H1 (cell line): ENCODE measurements around the gene ADARB2. TPM values are rescaled to one million over a fixed set of nuclear protein-coding genes. Genes with fewer than 3 reads are reported as not detected.

ENCODE experiments used
- CTCF ChIA-PET: fragments of 300-600 bp; sonication (Branson Sonifier 250); formaldehyde crosslinking; loops from one replicate; lab custom pipeline; 2021; ENCODE audit not compliant: partially characterized antibody; lab: Charles Lee
- POLR2A ChIA-PET: fragments of 300-600 bp; sonication (Branson Sonifier 250); formaldehyde crosslinking; loops from one replicate; lab custom pipeline; 2021; ENCODE audit warnings: inconsistent platforms; ENCODE audit not compliant: partially characterized antibody; lab: Charles Lee
- DNase-seq, 2 experiments: peaks; one replicate each; pipeline versions ENCODE4 v3.0.0 to v3.0.0-alpha.2; 2010 to 2022; ENCODE audit warnings: low spot score in 2 of 2, low read depth in 1 of 2, mixed read lengths in 1 of 2
- FAIRE-seq: peaks from 2 replicates; lab custom pipeline; 2011; peaks lifted over from hg19 to GRCh38; lab: Jason Lieb, UNC
- H2AFZ ChIP-seq: 2 replicates; pipeline ENCODE4 v1.8.1; 2012; ENCODE audit warnings: low read length, inconsistent platforms
- H2AK5ac ChIP-seq: 2 replicates; pipeline ENCODE4 v1.6.1; 2013; ENCODE audit warnings: low read depth, low read length
- H2BK120ac ChIP-seq: replicated peaks from 2 replicates; pipeline ENCODE3; 2013; ENCODE audit warnings: low read depth, low read length, inconsistent platforms
- H2BK12ac ChIP-seq: 2 replicates; pipeline ENCODE4 v1.6.1; 2013; ENCODE audit warnings: low read depth, low read length
- H2BK15ac ChIP-seq: 2 replicates; pipeline ENCODE4 v1.6.1; 2013; ENCODE audit warnings: low read length
- H2BK20ac ChIP-seq: 2 replicates; pipeline ENCODE4 v1.6.1; 2013; ENCODE audit warnings: low read length
- H2BK5ac ChIP-seq: 2 replicates; pipeline ENCODE4 v1.6.1; 2013; ENCODE audit warnings: low read depth, low read length
- H3K14ac ChIP-seq: 2 replicates; pipeline ENCODE4 v1.6.1; 2013; ENCODE audit warnings: inconsistent platforms; ENCODE audit not compliant: insufficient read length
- H3K18ac ChIP-seq: 2 replicates; pipeline ENCODE4 v1.6.1; 2013; ENCODE audit warnings: low read length; ENCODE audit errors: extremely low read depth
- H3K23ac ChIP-seq: 2 replicates; pipeline ENCODE4 v1.6.1; 2013; ENCODE audit warnings: inconsistent platforms; ENCODE audit not compliant: insufficient read length
- H3K23me2 ChIP-seq: 2 replicates; pipeline ENCODE4 v1.6.1; 2013; ENCODE audit warnings: low read depth, low read length
- H3K27ac ChIP-seq: 2 replicates; pipeline ENCODE4 v1.6.1; 2011; ENCODE audit warnings: low read depth, low read length, inconsistent platforms
- H3K27me3 ChIP-seq, 4 experiments: replicated peaks in 1 of 4; 1 replicate in 1 of 4; 2 replicates in 3 of 4; pipeline versions ENCODE4 v1.6.1 to v1.8.1; 2011 to 2013; ENCODE audit warnings: low read length in 3 of 4, mild to moderate bottlenecking in 3 of 4, inconsistent platforms in 2 of 4, mixed read lengths in 2 of 4, moderate library complexity in 1 of 4; ENCODE audit not compliant: control insufficient read depth in 3 of 4, insufficient read depth in 3 of 4; ENCODE audit errors: extremely low read depth in 1 of 4
- H3K36me3 ChIP-seq, 4 experiments: 2 replicates each; pipeline versions ENCODE4 v1.6.1 to v1.8.1; 2011 to 2013; ENCODE audit warnings: mild to moderate bottlenecking in 4 of 4, low read length in 3 of 4, moderate library complexity in 2 of 4, control low read depth in 1 of 4, inconsistent platforms in 1 of 4; ENCODE audit not compliant: insufficient read depth in 4 of 4, control insufficient read depth in 2 of 4
- H3K4ac ChIP-seq: replicated peaks from 2 replicates; pipeline ENCODE3; 2013; ENCODE audit warnings: low read length, low read depth, mixed read lengths, inconsistent platforms; ENCODE audit not compliant: insufficient read length
- H3K4me1 ChIP-seq, 4 experiments: replicated peaks in 1 of 4; 1 replicate in 1 of 4; 2 replicates in 3 of 4; pipeline versions ENCODE4 v1.6.1 to v1.8.1; 2011 to 2013; ENCODE audit warnings: low read length in 3 of 4, inconsistent platforms in 2 of 4, mixed read lengths in 1 of 4; ENCODE audit not compliant: insufficient read depth in 4 of 4, control insufficient read depth in 3 of 4
- H3K4me2 ChIP-seq, 2 experiments: 2 replicates each; pipeline versions ENCODE4 v1.6.1 to v1.8.1; 2011 to 2013; ENCODE audit warnings: low read depth in 2 of 2, low read length in 2 of 2, control low read depth in 1 of 2, inconsistent platforms in 1 of 2, mild to moderate bottlenecking in 1 of 2; ENCODE audit not compliant: insufficient read depth in 1 of 2
- H3K4me3 ChIP-seq, 4 experiments: fragments of 200-600, 300-600 bp in 1 of 4; sonication (generic), shearing (Covaris generic), sonication (Bioruptor Twin) in 1 of 4; 2 replicates each; pipeline versions ENCODE4 v1.5.1 to v1.8.1; 2011 to 2016; ENCODE audit warnings: low read length in 4 of 4, low read depth in 3 of 4, control low read depth in 2 of 4, inconsistent platforms in 2 of 4, mild to moderate bottlenecking in 2 of 4, mixed read lengths in 1 of 4, moderate library complexity in 1 of 4; ENCODE audit not compliant: insufficient read depth in 2 of 4; ENCODE audit errors: extremely low read depth in 1 of 4
- H3K56ac ChIP-seq: replicated peaks from 2 replicates; pipeline ENCODE3; 2013; ENCODE audit warnings: low read depth, mild to moderate bottlenecking, mixed read lengths, low read length, inconsistent platforms; ENCODE audit not compliant: insufficient read length
- H3K79me1 ChIP-seq: 2 replicates; pipeline ENCODE4 v1.6.1; 2013; ENCODE audit warnings: low read depth, low read length, control low read depth
- H3K79me2 ChIP-seq, 2 experiments: 2 replicates each; pipeline versions ENCODE4 v1.6.1 to v1.8.1; 2012 to 2013; ENCODE audit warnings: low read length in 2 of 2, mild to moderate bottlenecking in 2 of 2, inconsistent platforms in 1 of 2; ENCODE audit not compliant: insufficient read depth in 2 of 2, control insufficient read depth in 1 of 2
- H3K9ac ChIP-seq, 4 experiments: replicated peaks in 1 of 4; 1 replicate in 1 of 4; 2 replicates in 3 of 4; pipeline versions ENCODE4 v1.6.1 to v1.8.1; 2011 to 2013; ENCODE audit warnings: low read depth in 3 of 4, low read length in 3 of 4, control low read depth in 2 of 4, mild to moderate bottlenecking in 2 of 4, moderate library complexity in 2 of 4, inconsistent platforms in 1 of 4; ENCODE audit errors: extremely low read depth in 1 of 4
- H3K9me3 ChIP-seq, 2 experiments: 2 replicates each; pipeline versions ENCODE4 v1.6.1 to v1.8.1; 2012 to 2013; ENCODE audit warnings: mild to moderate bottlenecking in 2 of 2, moderate library complexity in 2 of 2, control low read depth in 1 of 2, inconsistent platforms in 1 of 2, low read depth in 1 of 2, low read length in 1 of 2, mixed read lengths in 1 of 2; ENCODE audit not compliant: insufficient read depth in 2 of 2
- H4K20me1 ChIP-seq, 2 experiments: replicated peaks in 1 of 2; 2 replicates each; pipeline versions ENCODE3 to v1.8.1; 2011 to 2013; ENCODE audit warnings: inconsistent platforms in 2 of 2, low read length in 2 of 2, mild to moderate bottlenecking in 1 of 2; ENCODE audit not compliant: insufficient read depth in 2 of 2, control insufficient read depth in 1 of 2
- H4K5ac ChIP-seq: 2 replicates; pipeline ENCODE4 v1.6.1; 2013; ENCODE audit warnings: low read length, low read depth, mixed read lengths, inconsistent platforms; ENCODE audit not compliant: insufficient read length
- H4K8ac ChIP-seq: 2 replicates; pipeline ENCODE4 v1.8.0; 2013; ENCODE audit warnings: mild to moderate bottlenecking, moderate library complexity, low read length, inconsistent platforms; ENCODE audit not compliant: insufficient read depth; ENCODE audit errors: extremely low read depth
- H4K91ac ChIP-seq: replicated peaks from 2 replicates; pipeline ENCODE3; 2013; ENCODE audit warnings: low read length, mixed read lengths, inconsistent platforms; ENCODE audit not compliant: insufficient read length
- ASH2L ChIP-seq: fragments of 200-600, 300-600 bp; sonication (generic); IDR thresholded peaks from one replicate; pipeline ENCODE4 v1.7.1; 2017; ENCODE audit warnings: low read length
- BACH1 ChIP-seq: IDR thresholded peaks from 2 replicates; pipeline ENCODE4 v1.6.1; 2012; ENCODE audit warnings: low read length, improper control_type of control experiment
- EZH2 ChIP-seq: fragments of 200-600 bp; sonication (generic); IDR thresholded peaks from 2 replicates; pipeline ENCODE4 v1.7.1; 2012; ENCODE audit warnings: low read depth, mild to moderate bottlenecking, moderate library complexity, low read length, inconsistent platforms; ENCODE audit not compliant: severe bottlenecking
- FOSL1 ChIP-seq: IDR thresholded peaks from 2 replicates; pipeline ENCODE4 v1.6.1; 2011; ENCODE audit warnings: mild to moderate bottlenecking, low read depth, low read length, moderate library complexity; ENCODE audit not compliant: insufficient read depth
- PHF8 ChIP-seq: fragments of 200-600 bp; sonication (generic); conservative IDR thresholded peaks from 2 replicates; pipeline ENCODE4 v1.7.1; 2012; ENCODE audit warnings: low read depth, mild to moderate bottlenecking, inconsistent platforms, low read length, moderate library complexity
- POLR2A ChIP-seq, 2 experiments: IDR thresholded peaks; 1 replicate in 1 of 2; 2 replicates in 1 of 2; pipeline ENCODE4 v1.6.1; 2011; ENCODE audit warnings: low read depth in 2 of 2, low read length in 2 of 2, mild to moderate bottlenecking in 2 of 2; ENCODE audit errors: control extremely low read depth in 1 of 2
- RAD21 ChIP-seq, 2 experiments: IDR thresholded peaks in 1 of 2; conservative IDR thresholded peaks in 1 of 2; 2 replicates each; pipeline ENCODE4 v1.6.1; 2011; ENCODE audit warnings: low read depth in 2 of 2, low read length in 2 of 2, improper control_type of control experiment in 1 of 2, inconsistent platforms in 1 of 2, mild to moderate bottlenecking in 1 of 2, moderate library complexity in 1 of 2
- RBBP5 ChIP-seq: IDR thresholded peaks from 2 replicates; pipeline ENCODE4 v1.7.1; 2012; ENCODE audit warnings: low read depth, mild to moderate bottlenecking, inconsistent platforms, low read length, moderate library complexity, borderline replicate concordance
- RNF2 ChIP-seq: fragments of 200-900, 300-1000 bp; sonication (generic); IDR thresholded peaks from 2 replicates; pipeline ENCODE4 v1.7.1; 2016; ENCODE audit warnings: borderline replicate concordance, low read depth, mild to moderate bottlenecking, antibody characterized with exemption, low read length; ENCODE audit not compliant: poor library complexity, severe bottlenecking; ENCODE audit errors: missing control alignments
- WGBS, 2 experiments: shearing (Covaris generic) in 1 of 2; methylation state at CpG; one replicate each; pipeline versions ENCODE4 v1.1.6 to v1.1.7; 2013 to 2015; ENCODE audit warnings: low lambda C conversion rate in 2 of 2, mixed read lengths in 2 of 2, inconsistent platforms in 1 of 2, low coverage in 1 of 2, missing lambda C conversion rate in 1 of 2; ENCODE audit not compliant: insufficient replicate concordance in 2 of 2, insufficient coverage in 1 of 2, insufficient read length in 1 of 2; ENCODE audit errors: extremely low coverage in 1 of 2, missing lambda C conversion rate in 1 of 2; 5-methylcytosine and 5-hydroxymethylcytosine counted together
- polyA plus RNA-seq, 7 experiments: library from polyadenylated mRNA; depleted of rRNA in 3 of 7; stranded (reverse) in 5 of 7; unstranded in 2 of 7; fragments of >200 nt in 5 of 7; fragments of 200-250 nt in 2 of 7; gene quantifications; 1 replicate in 5 of 7; 2 replicates in 1 of 7; 4 replicates in 1 of 7; pipeline versions ENCODE4 v1.2.1 to v1.2.3, GENCODE V29; 2011 to 2013; ENCODE audit warnings: missing spikeins in 2 of 7, mixed read lengths in 2 of 7
- total RNA-seq: library from RNA; stranded (reverse); fragmentation: NEBNext Ultra II Directional; extraction: Animal tissue kit (Norgen Biotek cat#: 25700); gene quantifications from 2 replicates; pipeline ENCODE4 v1.2.1, GENCODE V29; 2021

Gene ADARB2
- total and polyA plus RNA-seq, 2 of the 8 experiments (the other 6 are each of a cell fraction or from before 2014, with no cell fraction given): 2.2 to 2.8 TPM

- no peak overlapping the region for H2BK12ac ChIP-seq
- FAIRE-seq: no peak
- H2BK120ac ChIP-seq: no peak overlapping the region
- peaks cover 0 to 3% of the 10 kb centered on the region in 2 experiments for H4K20me1 ChIP-seq
- ChIA-PET POLR2A (no interaction called here), CTCF (interaction anchor here (0.8 kb wide), 1 partner anchor 21 kb away, joined by 3 read pairs; no protein-coding TSS in a partner anchor)
- no peak overlapping the region for H2AFZ ChIP-seq
- H2BK5ac ChIP-seq: no peak overlapping the region
- no peak overlapping the region for H4K91ac ChIP-seq
- H3K18ac ChIP-seq: no peak overlapping the region
- no peak overlapping the region for H3K14ac ChIP-seq
- H2BK20ac ChIP-seq: no peak overlapping the region
- H3K4me3 ChIP-seq: no peak overlapping the region
- no peaks in the 10 kb centered on the region; a peak in 1 of 7 replicates for H3K27me3 ChIP-seq
- H3K36me3 ChIP-seq: no peaks in the 10 kb centered on the region
- H2AK5ac ChIP-seq: no peak overlapping the region
- H2BK15ac ChIP-seq: no peak overlapping the region
- no peak overlapping the region; the same call in 1 of the 2 replicates for H4K8ac ChIP-seq
- no peak overlapping the region for H3K27ac ChIP-seq
- no peaks in the 10 kb centered on the region for H3K79me2 ChIP-seq
- H3K23ac ChIP-seq: no peak overlapping the region
- no peak overlapping the region for H3K56ac ChIP-seq
- no peak overlapping the region for H4K5ac ChIP-seq
- H3K4ac ChIP-seq: no peak overlapping the region
- H3K23me2 ChIP-seq: no peaks in the 10 kb centered on the region
- TF ChIP-seq PHF8 (no peak), RAD21 (IDR thresholded peaks at IDR 0.05 in 1 of 2, conservative IDR thresholded peaks at IDR 0.05 in 1 of 2; ENCODE audit: low read depth in 2 of 2, low read length in 2 of 2) (no peak), RBBP5 (no peak), POLR2A (IDR thresholded peaks at IDR 0.05; ENCODE audit: control extremely low read depth in 1 of 2, low read depth in 2 of 2, low read length in 2 of 2) (no peak), BACH1 (no peak), RNF2 (no peak), EZH2 (no peak), FOSL1 (no peak), ASH2L (no peak)
- H3K9me3 ChIP-seq: no peaks in the 10 kb centered on the region
- no peak overlapping the region for H3K4me2 ChIP-seq
- no peak for DNase-seq
- no peak overlapping the region for H3K9ac ChIP-seq
- H3K4me1 ChIP-seq: no peaks in the 10 kb centered on the region; a peak in 1 of 7 replicates
- no peaks in the 10 kb centered on the region for H3K79me1 ChIP-seq
- WGBS, 2 experiments: 73% methylated on average over 10 of the region's 10 CpGs; no CpG with 5 or more reads in 1 of the 2 experiments
Measured at GRCh38 chr10:1468811-1469210, 268.5 kb downstream of the ADARB2 start.
